Type B pancreatic cell (in vitro differentiated cells): ENCODE measurements around the gene L3MBTL1. TPM values are rescaled to one million over a fixed set of nuclear protein-coding genes. Genes with fewer than 3 reads are reported as not detected.

Experiments used
- DNase-seq: peaks from one replicate; pipeline ENCODE4 v3.0.0; 2021; ENCODE audit warnings: mixed read lengths; ENCODE audit not compliant: unreplicated experiment; ENCODE audit errors: extremely low spot score
- H3K27ac Mint-ChIP-seq: 2 replicates; pipeline ENCODE4 v1.8.0; 2021; ENCODE audit warnings: mild to moderate bottlenecking, mixed read lengths
- H3K27me3 Mint-ChIP-seq: 2 replicates; pipeline ENCODE4 v1.8.0; 2021; ENCODE audit warnings: mixed read lengths
- H3K36me3 Mint-ChIP-seq: 2 replicates; pipeline ENCODE4 v1.8.0; 2021; ENCODE audit warnings: mixed read lengths
- H3K4me1 Mint-ChIP-seq: one replicate; pipeline ENCODE4 v1.8.0; 2021; ENCODE audit warnings: mixed read lengths; ENCODE audit not compliant: unreplicated experiment
- H3K4me3 Mint-ChIP-seq: 2 replicates; pipeline ENCODE4 v1.8.0; 2021; ENCODE audit warnings: mild to moderate bottlenecking, mixed read lengths
- H3K9me3 Mint-ChIP-seq: 2 replicates; pipeline ENCODE4 v1.8.0; 2021; ENCODE audit warnings: mixed read lengths
- total RNA-seq: library from RNA; stranded (reverse); gene quantifications from 2 replicates; pipeline ENCODE4 v1.2.1, GENCODE V29; 2021; ENCODE audit warnings: low replicate concordance
- TF ChIP-seq, protein P1 (sequence below): fragments of 200-600 bp; sonication (generic); conservative IDR thresholded peaks from 2 replicates; pipeline ENCODE4 v1.5.0; 2021; ENCODE audit warnings: antibody characterized with exemption, mild to moderate bottlenecking

The L3MBTL1 gene
- total RNA-seq, 1 donor from 2014 or later = 23.1 TPM

DNA sequence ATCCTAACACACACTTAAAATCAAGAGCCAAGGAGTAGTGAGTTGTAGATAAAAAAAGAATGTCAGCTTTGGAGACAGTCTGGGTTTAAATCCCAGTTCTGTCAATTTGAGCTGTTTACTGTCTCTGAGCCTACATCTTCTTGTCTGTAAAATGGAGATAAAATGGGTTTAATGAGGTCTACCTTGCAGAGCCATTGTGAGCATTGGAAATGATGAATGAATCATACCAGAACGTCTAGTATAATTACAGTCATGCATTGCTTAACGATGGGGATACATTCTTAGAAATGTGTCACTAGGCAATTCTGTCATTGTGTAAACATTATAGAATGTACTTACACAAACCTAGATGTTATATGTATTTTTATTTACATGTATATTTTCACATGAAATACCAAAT is 33.7 kb downstream of the L3MBTL1 start:
- H3K36me3 Mint-ChIP-seq = peaks cover 6% of the 10 kb centered on the region
- no peaks in the 10 kb centered on the region for H3K9me3 Mint-ChIP-seq
- no peak for DNase-seq
- TF ChIP-seq, protein P1, sequence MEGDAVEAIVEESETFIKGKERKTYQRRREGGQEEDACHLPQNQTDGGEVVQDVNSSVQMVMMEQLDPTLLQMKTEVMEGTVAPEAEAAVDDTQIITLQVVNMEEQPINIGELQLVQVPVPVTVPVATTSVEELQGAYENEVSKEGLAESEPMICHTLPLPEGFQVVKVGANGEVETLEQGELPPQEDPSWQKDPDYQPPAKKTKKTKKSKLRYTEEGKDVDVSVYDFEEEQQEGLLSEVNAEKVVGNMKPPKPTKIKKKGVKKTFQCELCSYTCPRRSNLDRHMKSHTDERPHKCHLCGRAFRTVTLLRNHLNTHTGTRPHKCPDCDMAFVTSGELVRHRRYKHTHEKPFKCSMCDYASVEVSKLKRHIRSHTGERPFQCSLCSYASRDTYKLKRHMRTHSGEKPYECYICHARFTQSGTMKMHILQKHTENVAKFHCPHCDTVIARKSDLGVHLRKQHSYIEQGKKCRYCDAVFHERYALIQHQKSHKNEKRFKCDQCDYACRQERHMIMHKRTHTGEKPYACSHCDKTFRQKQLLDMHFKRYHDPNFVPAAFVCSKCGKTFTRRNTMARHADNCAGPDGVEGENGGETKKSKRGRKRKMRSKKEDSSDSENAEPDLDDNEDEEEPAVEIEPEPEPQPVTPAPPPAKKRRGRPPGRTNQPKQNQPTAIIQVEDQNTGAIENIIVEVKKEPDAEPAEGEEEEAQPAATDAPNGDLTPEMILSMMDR = no peak
- no peaks in the 10 kb centered on the region for H3K27me3 Mint-ChIP-seq
- H3K4me3 Mint-ChIP-seq = no peak overlapping the region
- H3K27ac Mint-ChIP-seq = no peak overlapping the region
- no peaks in the 10 kb centered on the region for H3K4me1 Mint-ChIP-seq

DNA sequence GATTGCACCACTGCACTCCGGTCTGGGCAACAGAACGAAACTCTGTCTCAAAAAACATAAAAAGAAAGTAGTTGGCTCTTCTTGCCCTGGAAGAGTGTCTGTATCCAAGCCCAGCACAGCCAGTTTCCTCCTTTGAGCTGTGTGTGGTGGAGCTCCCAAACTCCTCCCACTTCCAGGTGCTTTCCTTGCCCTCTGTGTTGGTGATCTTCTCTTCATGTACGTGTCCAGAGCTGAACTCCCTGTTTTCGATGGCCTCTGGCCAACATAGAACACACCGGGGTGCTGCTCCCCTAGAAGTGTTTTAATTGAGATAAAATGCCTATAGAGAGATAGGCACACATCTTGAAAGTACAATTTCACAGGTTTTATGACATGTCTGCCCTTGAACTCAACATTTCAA is 34.7 kb downstream of the L3MBTL1 start:
- H3K27me3 Mint-ChIP-seq = no peaks in the 10 kb centered on the region
- peaks cover 11% of the 10 kb centered on the region for H3K36me3 Mint-ChIP-seq
- no peak overlapping the region for H3K4me3 Mint-ChIP-seq
- no peaks in the 10 kb centered on the region for H3K4me1 Mint-ChIP-seq
- H3K27ac Mint-ChIP-seq = no peak overlapping the region
- TF ChIP-seq, protein P1 = no peak
- no peak for DNase-seq
- no peaks in the 10 kb centered on the region for H3K9me3 Mint-ChIP-seq

DNA sequence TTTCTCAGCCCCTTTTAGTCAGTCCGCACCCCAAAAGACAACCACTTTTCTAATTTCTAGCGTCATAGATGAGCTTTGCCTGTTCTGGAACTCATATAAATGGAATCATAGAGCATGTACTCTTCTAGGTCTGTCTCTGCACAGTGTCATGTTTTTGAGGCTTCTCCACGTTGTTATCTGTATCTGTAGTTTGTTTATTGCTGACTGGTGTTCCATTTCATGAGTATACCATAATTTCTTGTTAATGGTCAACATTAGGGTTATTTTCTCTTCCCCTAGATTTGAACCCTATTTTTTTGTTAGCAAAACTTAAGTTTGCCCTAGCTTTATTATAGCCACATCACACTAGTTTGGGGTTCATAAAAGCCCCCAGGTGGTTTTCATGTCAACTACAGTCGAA is 35.2 kb downstream of the L3MBTL1 start:
- DNase-seq = no peak
- Mint-ChIP-seq H3K36me3 (peaks cover 15% of the 10 kb centered on the region), H3K4me1 (no peaks in the 10 kb centered on the region), H3K27me3 (no peaks in the 10 kb centered on the region), H3K9me3 (peaks cover 5% of the 10 kb centered on the region), H3K4me3 (no peak overlapping the region), H3K27ac (no peak overlapping the region)
- TF ChIP-seq, protein P1 = no peak

DNA sequence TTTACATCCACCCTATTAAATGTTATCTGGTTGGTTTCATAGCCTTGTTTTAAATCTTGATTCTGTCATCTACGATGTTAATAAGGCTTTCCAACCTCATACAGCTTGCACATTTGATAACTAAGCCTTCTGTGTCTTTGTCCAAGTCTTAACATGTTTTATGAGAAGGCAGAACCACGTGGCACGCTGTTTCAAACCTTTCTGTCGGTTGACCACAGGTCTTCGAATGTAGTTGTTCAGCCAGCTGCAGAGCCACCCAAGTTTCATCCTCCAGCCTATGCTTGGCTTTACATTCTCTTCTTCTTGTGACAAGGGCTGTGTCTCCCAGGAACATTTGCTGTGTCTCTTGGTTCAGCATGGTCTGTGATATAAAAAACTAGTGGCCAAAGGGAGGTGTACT is 35.6 kb downstream of the L3MBTL1 start:
- Mint-ChIP-seq H3K4me1 (no peaks in the 10 kb centered on the region), H3K9me3 (peaks cover 5% of the 10 kb centered on the region), H3K27ac (no peak overlapping the region), H3K4me3 (no peak overlapping the region), H3K36me3 (peaks cover 16% of the 10 kb centered on the region), H3K27me3 (no peaks in the 10 kb centered on the region)
- DNase-seq = no peak
- TF ChIP-seq, protein P1 = no peak

DNA sequence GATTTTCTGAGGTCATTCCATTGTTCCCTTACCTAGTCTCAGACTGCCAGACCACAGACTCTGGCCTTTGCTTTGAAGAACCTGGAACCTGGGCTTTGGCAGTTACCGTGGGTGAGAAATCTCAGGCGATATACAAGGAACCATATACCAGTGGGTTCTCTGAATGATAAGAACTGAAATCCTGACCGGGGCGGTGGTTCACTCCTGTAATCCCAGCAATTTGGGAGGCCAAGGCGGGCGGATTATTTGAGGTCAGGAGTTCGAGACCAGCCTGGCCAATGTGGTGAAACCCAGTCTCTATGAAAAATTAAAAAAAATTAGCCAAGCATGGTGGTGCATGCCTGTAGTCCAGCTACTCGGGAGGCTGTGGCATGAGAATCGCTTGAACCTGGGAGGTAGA is 37.0 kb downstream of the L3MBTL1 start:
- Mint-ChIP-seq H3K36me3 (peaks cover 16% of the 10 kb centered on the region), H3K27me3 (no peaks in the 10 kb centered on the region), H3K9me3 (peaks cover 5% of the 10 kb centered on the region), H3K4me3 (no peak overlapping the region), H3K27ac (no peak overlapping the region), H3K4me1 (no peaks in the 10 kb centered on the region)
- DNase-seq = no peak
- TF ChIP-seq, protein P1 = no peak
